Transverse colon (tissue), 4 donors: Measurements from ENCODE around the gene FAM170B. TPM values are rescaled to one million over a fixed set of nuclear protein-coding genes. Genes with fewer than 3 reads are reported as not detected.

ENCODE experiments used
- DNase-seq: peaks from one replicate; pipeline ENCODE4 v3.0.0-alpha.2; 2019
- H3K27ac ChIP-seq, 4 donors: fragments of 200-600 bp; sonication (generic); 2 replicates each; pipeline ENCODE4 v1.5.1; 2016 to 2018; ENCODE audit warnings: inconsistent platforms in 4 of 4
- H3K27me3 ChIP-seq: fragments of 200-600 bp; sonication (generic); 2 replicates; pipeline ENCODE4 v1.5.1; 2017; ENCODE audit warnings: inconsistent platforms
- H3K36me3 ChIP-seq, 4 donors: fragments of 200-600 bp; sonication (generic); 2 replicates each; pipeline ENCODE4 v1.5.1; 2017 to 2019; ENCODE audit warnings: inconsistent platforms in 4 of 4
- H3K4me1 ChIP-seq, 4 donors: fragments of 200-600 bp; sonication (generic); 2 replicates each; pipeline ENCODE4 v1.5.1; 2017 to 2020; ENCODE audit warnings: inconsistent platforms in 4 of 4
- H3K4me3 ChIP-seq, 4 donors: fragments of 200-600 bp; sonication (generic); 1 replicate in 1 of 4; 2 replicates in 3 of 4; pipeline versions ENCODE4 v1.5.1 to v1.6.1; 2017 to 2019; ENCODE audit warnings: inconsistent platforms in 4 of 4
- H3K9me3 ChIP-seq, 2 donors: fragments of 200-600 bp; sonication (generic); 2 replicates each; pipeline ENCODE4 v1.5.1; 2017 to 2019; ENCODE audit warnings: inconsistent platforms in 2 of 2
- EP300 ChIP-seq: sonication (generic); formaldehyde crosslinking; IDR thresholded peaks from one replicate; pipeline ENCODE4 v1.6.1; 2017; ENCODE audit warnings: antibody characterized with exemption, low read depth
- POLR2A ChIP-seq: fragments of 450-650 bp; IDR thresholded peaks from one replicate; pipeline ENCODE4 v1.6.1; 2016; ENCODE audit warnings: antibody characterized with exemption, mild to moderate bottlenecking, moderate library complexity
- POLR2AphosphoS5 ChIP-seq, 3 donors: sonication (generic); formaldehyde crosslinking; IDR thresholded peaks; one replicate each; pipeline ENCODE4 v1.6.1; 2016; ENCODE audit warnings: antibody characterized with exemption in 3 of 3
- WGBS, 2 donors: methylation state at CpG; one replicate each; pipeline ENCODE4 v1.1.5; 2018; ENCODE audit warnings: low coverage in 1 of 2; 5-methylcytosine and 5-hydroxymethylcytosine counted together
- in situ Hi-C, 4 donors: fragments of 200-750 bp; cut with MboI; loops; one replicate each; pipeline versions ENCODE4 v1.15.0 to v1.15.1; 2017; ENCODE audit warnings: low sequenced_read_pairs in 3 of 4, low pct_ligation_motif_present in 1 of 4, low pct_unique_long_range_greater_than_20kb in 1 of 4
- intact Hi-C: fragments of 100-400 bp; cut with DNase I; formaldehyde crosslinking; loops from one replicate; pipeline ENCODE4 v1.15.1; 2023; ENCODE audit warnings: low total_unique reads
- total RNA-seq, 4 donors: library from RNA; depleted of rRNA; stranded (reverse); fragments of >200 nt; gene quantifications; one replicate each; pipeline ENCODE4 v1.1.0, GENCODE V29; 2016
- TF ChIP-seq, protein P1 (sequence below), 5 experiments: fragments of 200-600 bp in 3 of 5; fragments of 450-650 bp in 2 of 5; sonication (generic) in 3 of 5; IDR thresholded peaks; 1 replicate in 2 of 5; 2 replicates in 3 of 5; pipeline ENCODE4 v1.5.1; 2016 to 2017; ENCODE audit warnings: antibody characterized with exemption in 5 of 5, inconsistent platforms in 3 of 5, mild to moderate bottlenecking in 2 of 5, moderate library complexity in 1 of 5

FAM170B gene
- total RNA-seq, 4 donors from 2014 or later = not detected

- Histone ChIP-seq H3K9me3 (no peaks in the 10 kb centered on the region), H3K27me3 (no peaks in the 10 kb centered on the region), H3K36me3 (no peaks in the 10 kb centered on the region), H3K4me1 (peaks cover 0 to 13% (median 0%) of the 10 kb centered on the region in 4 donors), H3K27ac (no peak overlapping the region), H3K4me3 (no peak overlapping the region)
- in situ Hi-C loops (loop anchor here (25.0 kb wide), 2 partner anchors 286 to 511 kb away; no protein-coding TSS in a partner anchor), intact Hi-C loops (no loop called here)
- TF ChIP-seq POLR2AphosphoS5 (IDR thresholded peaks at IDR 0.05) = no peak
- TF ChIP-seq EP300 = no peak
- no peak for TF ChIP-seq POLR2A
- TF ChIP-seq, protein P1, sequence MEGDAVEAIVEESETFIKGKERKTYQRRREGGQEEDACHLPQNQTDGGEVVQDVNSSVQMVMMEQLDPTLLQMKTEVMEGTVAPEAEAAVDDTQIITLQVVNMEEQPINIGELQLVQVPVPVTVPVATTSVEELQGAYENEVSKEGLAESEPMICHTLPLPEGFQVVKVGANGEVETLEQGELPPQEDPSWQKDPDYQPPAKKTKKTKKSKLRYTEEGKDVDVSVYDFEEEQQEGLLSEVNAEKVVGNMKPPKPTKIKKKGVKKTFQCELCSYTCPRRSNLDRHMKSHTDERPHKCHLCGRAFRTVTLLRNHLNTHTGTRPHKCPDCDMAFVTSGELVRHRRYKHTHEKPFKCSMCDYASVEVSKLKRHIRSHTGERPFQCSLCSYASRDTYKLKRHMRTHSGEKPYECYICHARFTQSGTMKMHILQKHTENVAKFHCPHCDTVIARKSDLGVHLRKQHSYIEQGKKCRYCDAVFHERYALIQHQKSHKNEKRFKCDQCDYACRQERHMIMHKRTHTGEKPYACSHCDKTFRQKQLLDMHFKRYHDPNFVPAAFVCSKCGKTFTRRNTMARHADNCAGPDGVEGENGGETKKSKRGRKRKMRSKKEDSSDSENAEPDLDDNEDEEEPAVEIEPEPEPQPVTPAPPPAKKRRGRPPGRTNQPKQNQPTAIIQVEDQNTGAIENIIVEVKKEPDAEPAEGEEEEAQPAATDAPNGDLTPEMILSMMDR (IDR thresholded peaks at IDR 0.05) = no peak
- 89 to 97% methylated on average over 6 to 11 of the region's 11 CpGs for WGBS, 2 donors
- no peak for DNase-seq
Measured at GRCh38 chr10:49173201-49173772, 39.5 kb upstream of the FAM170B start.

GRCh38 chr10:49172777-49173132 is 38.9 kb upstream of the FAM170B start:
- WGBS, 2 donors = 84% methylated on average over 3 of the region's 3 CpGs; no CpG with 5 or more reads in 1 of the 2 donors
- in situ Hi-C loops = loop anchor here (25.0 kb wide), 2 partner anchors 285 to 510 kb away; no protein-coding TSS in a partner anchor
- no peaks in the 10 kb centered on the region for H3K9me3 ChIP-seq

GRCh38 chr10:49172061-49172776 is 38.4 kb upstream of the FAM170B start:
- H3K36me3 ChIP-seq = no peaks in the 10 kb centered on the region
- no peak overlapping the region for H3K27ac ChIP-seq
- H3K4me3 ChIP-seq = no peak overlapping the region
- DNase-seq = no peak
- in situ Hi-C loops (loop anchor here (25.0 kb wide), 2 partner anchors 285 to 510 kb away; no protein-coding TSS in a partner anchor), intact Hi-C loops (no loop called here)
- no peaks in the 10 kb centered on the region for H3K27me3 ChIP-seq
- no peak for TF ChIP-seq POLR2AphosphoS5 (IDR thresholded peaks at IDR 0.05)
- no peak for TF ChIP-seq POLR2A
- TF ChIP-seq, protein P1 (IDR thresholded peaks at IDR 0.05) = no peak
- no peaks in the 10 kb centered on the region for H3K9me3 ChIP-seq
- 65% methylated on average over 4 of the region's 4 CpGs; no CpG with 5 or more reads in 1 of the 2 donors for WGBS, 2 donors
- peaks cover 0 to 4% (median 0%) of the 10 kb centered on the region in 4 donors for H3K4me1 ChIP-seq

More at GRCh38 chr10:49172777-49173132, 38.9 kb upstream of the FAM170B start:
- H3K27me3 ChIP-seq = no peaks in the 10 kb centered on the region
- DNase-seq = no peak
- H3K36me3 ChIP-seq = no peaks in the 10 kb centered on the region
- H3K4me3 ChIP-seq = no peak overlapping the region
- TF ChIP-seq POLR2AphosphoS5 (IDR thresholded peaks at IDR 0.05) = no peak
- TF ChIP-seq POLR2A = no peak
- TF ChIP-seq, protein P1 (IDR thresholded peaks at IDR 0.05) = no peak
- no peak for TF ChIP-seq EP300
- peaks cover 0 to 9% (median 0%) of the 10 kb centered on the region in 4 donors for H3K4me1 ChIP-seq
- H3K27ac ChIP-seq = no peak overlapping the region
- intact Hi-C loops = no loop called here

GRCh38 chr10:49171326-49172060 is 37.7 kb upstream of the FAM170B start:
- no peak for DNase-seq
- Histone ChIP-seq H3K36me3 (no peaks in the 10 kb centered on the region), H3K27ac (no peak overlapping the region), H3K9me3 (no peaks in the 10 kb centered on the region), H3K4me1 (no peaks in the 10 kb centered on the region), H3K4me3 (no peak overlapping the region), H3K27me3 (no peaks in the 10 kb centered on the region)
- in situ Hi-C loops (loop anchor here (25.0 kb wide), 2 partner anchors 284 to 509 kb away; no protein-coding TSS in a partner anchor), intact Hi-C loops (no loop called here)
- 76% methylated on average over 7 of the region's 7 CpGs; no CpG with 5 or more reads in 1 of the 2 donors for WGBS, 2 donors
- TF ChIP-seq, protein P1 (IDR thresholded peaks at IDR 0.05) = no peak
- no peak for TF ChIP-seq POLR2AphosphoS5 (IDR thresholded peaks at IDR 0.05)
- no peak for TF ChIP-seq POLR2A
- TF ChIP-seq EP300 = no peak
